ENCODE results near the gene CST9.

DNA sequence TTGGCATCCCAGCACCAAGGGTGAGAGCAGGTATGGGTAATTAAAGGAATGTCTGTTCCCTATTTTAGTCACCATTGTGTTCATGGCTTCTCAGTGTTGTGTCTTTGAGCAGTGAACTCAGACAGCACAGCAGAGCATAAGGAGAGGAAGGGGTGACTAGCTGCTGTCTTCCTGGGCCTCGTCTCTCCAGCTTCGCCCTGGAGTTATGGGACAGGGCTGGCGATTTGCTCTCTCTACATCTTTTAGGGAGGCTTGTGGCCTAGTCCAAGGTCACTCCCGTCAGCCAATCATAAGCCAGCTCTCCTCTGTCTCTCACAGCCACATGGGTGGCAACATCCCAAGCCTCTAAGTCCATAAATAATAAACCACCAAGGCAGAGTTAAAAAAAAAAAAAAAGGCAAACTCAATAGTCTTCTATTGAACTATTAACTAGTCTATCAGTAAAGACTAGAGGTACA, 24.7 kb upstream of the CST9 start:
- no peak for TF ChIP-seq CTCF (IDR thresholded peaks at IDR 0.05)
- no peak for TF ChIP-seq POLR2A (IDR thresholded peaks at IDR 0.05)
- no peak for TF ChIP-seq POLR2AphosphoS5 (IDR thresholded peaks at IDR 0.05)
- no peak for TF ChIP-seq EP300 (IDR thresholded peaks at IDR 0.05)

Data from suprapubic skin (tissue), 4 donors.